IMR-90 (cell line): ENCODE measurements around the gene NEDD4L. TPM values are rescaled to one million over a fixed set of nuclear protein-coding genes. Genes with fewer than 3 reads are reported as not detected.

Experiments
- ATAC-seq: fragments of 200-7000 bp; cut with Tn5 transposase; 2 replicates; pipeline ENCODE4 v1.9.1; 2020; ENCODE audit warnings: low read depth, mild to moderate bottlenecking, moderate library complexity
- BruUV-seq: library from RNA; stranded (reverse); fragments of 400-500 nt; replicated peaks from 2 replicates; lab custom pipeline; 2021; lab: Mats Ljungman, UMichigan
- CTCF ChIA-PET: fragments of 300-600 bp; formaldehyde crosslinking; extraction: SDS; loops from one replicate; lab custom pipeline; 2021; ENCODE audit warnings: antibody characterized with exemption; lab: Yijun Ruan, JAX
- POLR2A ChIA-PET: fragments of 300-600 bp; sonication (Branson Sonifier 250); formaldehyde crosslinking; loops from one replicate; lab custom pipeline; 2022; ENCODE audit warnings: antibody characterized with exemption; ENCODE audit not compliant: unreplicated experiment; lab: Charles Lee
- DNase-seq: peaks from one replicate; pipeline ENCODE4 v3.0.0; 2013
- H2AFZ ChIP-seq: replicated peaks from 2 replicates; pipeline ENCODE3; 2013; ENCODE audit warnings: low read length, mild to moderate bottlenecking; ENCODE audit not compliant: poor library complexity
- H2AK5ac ChIP-seq: 2 replicates; pipeline ENCODE4 v1.6.1; 2013; ENCODE audit warnings: low read depth, low read length, inconsistent platforms
- H2AK9ac ChIP-seq: replicated peaks from 2 replicates; pipeline ENCODE3; 2013; ENCODE audit warnings: mild to moderate bottlenecking, low read depth, low read length, moderate library complexity; ENCODE audit not compliant: poor library complexity
- H2BK120ac ChIP-seq: 2 replicates; pipeline ENCODE4 v1.6.1; 2013; ENCODE audit warnings: low read depth, low read length, inconsistent platforms
- H2BK15ac ChIP-seq: 3 replicates; pipeline ENCODE4 v1.6.1; 2013; ENCODE audit warnings: low read depth, low read length, inconsistent platforms
- H2BK20ac ChIP-seq: 2 replicates; pipeline ENCODE4 v1.6.1; 2013; ENCODE audit warnings: low read depth, mild to moderate bottlenecking, inconsistent platforms, low read length, moderate library complexity
- H2BK5ac ChIP-seq: 2 replicates; pipeline ENCODE4 v1.6.1; 2013; ENCODE audit warnings: mild to moderate bottlenecking, low read depth, low read length, inconsistent platforms; ENCODE audit not compliant: poor library complexity, severe bottlenecking
- H3K14ac ChIP-seq: replicated peaks from 2 replicates; pipeline ENCODE4 v1.6.1; 2013; ENCODE audit warnings: low read depth, low read length, inconsistent platforms
- H3K18ac ChIP-seq: 2 replicates; pipeline ENCODE4 v1.6.1; 2013; ENCODE audit warnings: low read depth, low read length, control low read depth
- H3K23ac ChIP-seq: 2 replicates; pipeline ENCODE4 v1.6.1; 2013; ENCODE audit warnings: low read depth, low read length, inconsistent platforms
- H3K27ac ChIP-seq: 2 replicates; pipeline ENCODE4 v1.5.1; 2013; ENCODE audit warnings: mild to moderate bottlenecking, control low read depth, low read length; ENCODE audit not compliant: insufficient read depth
- H3K27me3 ChIP-seq: 2 replicates; pipeline ENCODE4 v1.6.1; 2013; ENCODE audit warnings: low read length; ENCODE audit not compliant: control insufficient read depth, insufficient read depth
- H3K36me3 ChIP-seq: 2 replicates; pipeline ENCODE4 v1.6.1; 2013; ENCODE audit warnings: low read length, mixed read lengths; ENCODE audit not compliant: control insufficient read depth, insufficient read depth
- H3K4ac ChIP-seq: 2 replicates; pipeline ENCODE4 v1.6.1; 2013; ENCODE audit warnings: low read depth, low read length, inconsistent platforms
- H3K4me1 ChIP-seq: 2 replicates; pipeline ENCODE4 v1.6.1; 2013; ENCODE audit warnings: low read length, mixed read lengths; ENCODE audit not compliant: control insufficient read depth, insufficient read depth
- H3K4me2 ChIP-seq: 2 replicates; pipeline ENCODE4 v1.6.1; 2013; ENCODE audit warnings: low read depth, mild to moderate bottlenecking, control low read depth, low read length, moderate library complexity
- H3K4me3 ChIP-seq: 2 replicates; pipeline ENCODE4 v1.5.1; 2013; ENCODE audit warnings: low read depth, mild to moderate bottlenecking, control low read depth, low read length, moderate library complexity; ENCODE audit not compliant: insufficient read depth
- H3K56ac ChIP-seq: 2 replicates; pipeline ENCODE4 v1.6.1; 2013; ENCODE audit warnings: low read length, inconsistent platforms; ENCODE audit not compliant: insufficient read depth; ENCODE audit errors: extremely low read depth
- H3K79me1 ChIP-seq, 2 experiments: 2 replicates each; pipeline ENCODE4 v1.6.1; 2013; ENCODE audit warnings: low read length in 2 of 2, inconsistent platforms in 1 of 2, low read depth in 1 of 2
- H3K9ac ChIP-seq: 2 replicates; pipeline ENCODE4 v1.6.1; 2013; ENCODE audit warnings: low read depth, low read length, control low read depth
- H3K9me1 ChIP-seq: 2 replicates; pipeline ENCODE4 v1.6.1; 2013; ENCODE audit warnings: low read length, inconsistent platforms; ENCODE audit not compliant: insufficient read depth
- H3K9me3 ChIP-seq: 2 replicates; pipeline ENCODE4 v1.6.1; 2013; ENCODE audit warnings: low read length; ENCODE audit not compliant: control insufficient read depth, insufficient read depth
- H4K20me1 ChIP-seq: 2 replicates; pipeline ENCODE4 v1.6.1; 2013; ENCODE audit warnings: low read length, inconsistent platforms; ENCODE audit not compliant: insufficient read depth
- H4K5ac ChIP-seq: 2 replicates; pipeline ENCODE4 v1.6.1; 2013; ENCODE audit warnings: mild to moderate bottlenecking, low read depth, low read length, control low read depth
- H4K8ac ChIP-seq, 2 experiments: 2 replicates each; pipeline ENCODE4 v1.6.1; 2013; ENCODE audit warnings: low read depth in 2 of 2, low read length in 2 of 2, control low read depth in 1 of 2, inconsistent platforms in 1 of 2
- H4K91ac ChIP-seq: 2 replicates; pipeline ENCODE4 v1.6.1; 2013; ENCODE audit warnings: low read depth, low read length, inconsistent platforms; ENCODE audit not compliant: insufficient read depth
- BHLHE40 ChIP-seq: fragments of 150-350 bp; IDR thresholded peaks from 2 replicates; pipeline ENCODE4 v1.6.1; 2016; ENCODE audit warnings: mild to moderate bottlenecking, low read depth, low read length
- CEBPB ChIP-seq: IDR thresholded peaks from 2 replicates; pipeline ENCODE4 v1.6.1; 2012; ENCODE audit warnings: low read depth, low read length, improper control_type of control experiment
- CHD1 ChIP-seq: IDR thresholded peaks from 2 replicates; pipeline ENCODE4 v1.6.1; 2012; ENCODE audit warnings: low read depth, low read length, improper control_type of control experiment
- CTCF ChIP-seq: conservative IDR thresholded peaks from 2 replicates; pipeline ENCODE4 v1.5.1; 2012; ENCODE audit warnings: mild to moderate bottlenecking, low read depth, low read length, improper control_type of control experiment
- FOS ChIP-seq: fragments of 150-350 bp; IDR thresholded peaks from 2 replicates; pipeline ENCODE4 v1.6.1; 2016; ENCODE audit warnings: low read depth, low read length
- MAFK ChIP-seq: IDR thresholded peaks from 2 replicates; pipeline ENCODE4 v1.6.1; 2012; ENCODE audit warnings: low read depth, low read length, improper control_type of control experiment
- MAZ ChIP-seq: IDR thresholded peaks from 2 replicates; pipeline ENCODE4 v1.6.1; 2012; ENCODE audit warnings: low read depth, mild to moderate bottlenecking, low read length, improper control_type of control experiment, moderate library complexity, borderline replicate concordance
- MXI1 ChIP-seq: IDR thresholded peaks from 2 replicates; pipeline ENCODE4 v1.6.1; 2012; ENCODE audit warnings: low read depth, mild to moderate bottlenecking, low read length, moderate library complexity, borderline replicate concordance
- NFE2L2 ChIP-seq: fragments of 150-350 bp; IDR thresholded peaks from 2 replicates; pipeline ENCODE4 v1.6.1; 2016; ENCODE audit warnings: low read depth, mild to moderate bottlenecking, low read length
- POLR2A ChIP-seq: IDR thresholded peaks from 2 replicates; pipeline ENCODE4 v1.6.1; 2012; ENCODE audit warnings: mild to moderate bottlenecking, low read depth, low read length
- RAD21 ChIP-seq: IDR thresholded peaks from 2 replicates; pipeline ENCODE4 v1.6.1; 2012; ENCODE audit warnings: low read length, improper control_type of control experiment
- RCOR1 ChIP-seq: IDR thresholded peaks from 2 replicates; pipeline ENCODE4 v1.6.1; 2012; ENCODE audit warnings: mild to moderate bottlenecking, low read length, improper control_type of control experiment; ENCODE audit not compliant: insufficient replicate concordance
- RFX5 ChIP-seq: IDR thresholded peaks from 2 replicates; pipeline ENCODE4 v1.8.0; 2012; ENCODE audit warnings: low read depth, mild to moderate bottlenecking, low read length, moderate library complexity
- SMC3 ChIP-seq: fragments of 150-350 bp; IDR thresholded peaks from 2 replicates; pipeline ENCODE4 v1.6.1; 2016; ENCODE audit warnings: low read depth, mild to moderate bottlenecking, antibody characterized with exemption, low read length, moderate library complexity
- USF2 ChIP-seq: fragments of 150-350 bp; IDR thresholded peaks from 2 replicates; pipeline ENCODE4 v1.6.1; 2017; ENCODE audit warnings: mild to moderate bottlenecking, antibody characterized with exemption, low read length, low read depth
- WGBS, 2 experiments: methylation state at CpG; one replicate each; pipeline versions ENCODE4 v1.1.5 to v1.1.7; 2013; ENCODE audit warnings: missing lambda C conversion rate in 2 of 2; ENCODE audit not compliant: insufficient read length in 1 of 2; ENCODE audit errors: extremely low coverage in 2 of 2; 5-methylcytosine and 5-hydroxymethylcytosine counted together
- dilution Hi-C: fragments of 300-500 bp; cut with HindIII; formaldehyde crosslinking; loops from one replicate; pipeline ENCODE4 v1.14.3; 2018; ENCODE audit warnings: low sequenced_read_pairs; ENCODE audit not compliant: unreplicated experiment
- in situ Hi-C: fragments of 300-500 bp; cut with MboI; formaldehyde crosslinking; loops from 3 replicates; pipeline ENCODE4 v1.14.3; 2019; ENCODE audit warnings: low sequenced_read_pairs, inconsistent platforms, mixed read lengths
- intact Hi-C: fragments of 100-400 bp; cut with micrococcal nuclease; formaldehyde crosslinking; loops from 2 replicates; pipeline ENCODE4 v1.10.0; 2022
- polyA plus RNA-seq, 3 experiments: library from polyadenylated mRNA; depleted of rRNA; stranded (reverse); fragments of >200 nt; gene quantifications; 2 replicates each; pipeline ENCODE4 v1.2.3, GENCODE V29; 2012; ENCODE audit warnings: low replicate concordance in 1 of 3
- total RNA-seq: library from RNA; depleted of rRNA; stranded (reverse); fragments of >200 nt; gene quantifications from 2 replicates; pipeline ENCODE4 v1.2.3, GENCODE V29; 2012

Gene NEDD4L
- total and polyA plus RNA-seq, 2 of the 4 experiments (the other 2 are of a cell fraction), result 10.0 to 10.9 TPM

GRCh38 chr18:58113337-58113736, 69.3 kb downstream of the NEDD4L start:
- Histone ChIP-seq H3K79me1 (no peaks in the 10 kb centered on the region; a peak in 1 of 4 replicates), H3K4me3 (no peak overlapping the region), H3K23ac (no peak overlapping the region), H2BK15ac (no peak overlapping the region), H4K5ac (no peak overlapping the region), H2BK120ac (no peak overlapping the region), H3K9me1 (no peaks in the 10 kb centered on the region), H3K56ac (no peak overlapping the region), H3K9ac (no peak overlapping the region), H4K91ac (no peak overlapping the region), H3K4me2 (no peak overlapping the region), H2AFZ (no peak overlapping the region), H2BK20ac (no peak overlapping the region), H2AK9ac (no peak overlapping the region), H3K4ac (no peak overlapping the region), H3K27me3 (no peaks in the 10 kb centered on the region; the same call in 1 of the 2 replicates), H3K14ac (no peak overlapping the region), H3K9me3 (no peaks in the 10 kb centered on the region), H3K36me3 (no peaks in the 10 kb centered on the region), H3K18ac (no peak overlapping the region), H3K27ac (no peak overlapping the region), H2BK5ac (no peak overlapping the region), H4K8ac (no peak overlapping the region), H2AK5ac (no peak overlapping the region), H4K20me1 (no peaks in the 10 kb centered on the region), H3K4me1 (peaks cover 8% of the 10 kb centered on the region)
- no CpG with 5 or more reads among the region's 3 CpGs for WGBS, 2 experiments
- ChIA-PET POLR2A (interaction anchor here (0.6 kb wide), 1 partner anchor 316 kb away, joined by 5 read pairs; no protein-coding TSS in a partner anchor), CTCF (no interaction called here)
- intact Hi-C loops, result no loop called here
- in situ Hi-C loops, result loop anchor here (25.0 kb wide), 1 partner anchor 476 kb away; no protein-coding TSS in a partner anchor
- dilution Hi-C loops, result no loop called here
- TF ChIP-seq FOS (no peak), BHLHE40 (no peak), RAD21 (no peak), CHD1 (no peak), RFX5 (no peak), MXI1 (no peak), MAFK (no peak), CTCF (no peak), NFE2L2 (no peak), CEBPB (no peak), USF2 (no peak), MAZ (no peak), RCOR1 (no peak), POLR2A (no peak), SMC3 (no peak)
- BruUV-seq, result no TSS peak
- no peak for DNase-seq
- no peak for ATAC-seq
